OCI-LY1 (cell line): ENCODE data around the gene SP3.

Experiments used
- CTCF ChIP-seq: fragments of 200-600 bp; sonication (generic), shearing (Covaris generic); IDR thresholded peaks from 2 replicates; pipeline ENCODE4 v1.5.1; 2017; ENCODE audit warnings: mild to moderate bottlenecking, antibody characterized with exemption, low read length, moderate library complexity, mixed read lengths
- EZH2 ChIP-seq: fragments of 200-600 bp; sonication (generic), shearing (Covaris generic); IDR thresholded peaks from 2 replicates; pipeline ENCODE4 v1.8.0; 2017; ENCODE audit warnings: borderline replicate concordance, mixed run types, mild to moderate bottlenecking, antibody characterized with exemption, low read length, moderate library complexity, mixed read lengths

- TF ChIP-seq CTCF, result no peak
- no peak for TF ChIP-seq EZH2
Observed at GRCh38 chr2:173931751-173932150, 33.4 kb downstream of the SP3 start.
